Raji (cell line): ENCODE data around the gene LRCH1.

Source experiments
- POLR2A ChIP-seq: IDR thresholded peaks from 2 replicates; pipeline ENCODE4 v1.6.1; 2011; ENCODE audit warnings: low read depth, low read length, control low read depth; ENCODE audit not compliant: insufficient read depth

LRCH1 gene

GRCh38 chr13:46609726-46610125 is 56.8 kb downstream of the LRCH1 start:
- no peak for TF ChIP-seq POLR2A

GRCh38 chr13:46612267-46612666 is 59.3 kb downstream of the LRCH1 start:
- TF ChIP-seq POLR2A = no peak

GRCh38 chr13:46613409-46614049 is 60.6 kb downstream of the LRCH1 start:
- TF ChIP-seq POLR2A = no peak

GRCh38 chr13:46614582-46614981 is 61.6 kb downstream of the LRCH1 start:
- no peak for TF ChIP-seq POLR2A

- no peak for TF ChIP-seq POLR2A
Observed at GRCh38 chr13:46615888-46616531, 63.0 kb downstream of the LRCH1 start.

GRCh38 chr13:46617229-46617721 is 64.3 kb downstream of the LRCH1 start:
- no peak for TF ChIP-seq POLR2A

- TF ChIP-seq POLR2A = no peak
Observed at GRCh38 chr13:46617885-46618284, 64.9 kb downstream of the LRCH1 start.

- TF ChIP-seq POLR2A = no peak
Observed at GRCh38 chr13:46618694-46619254, 65.8 kb downstream of the LRCH1 start.

GRCh38 chr13:46620029-46620428 is 67.1 kb downstream of the LRCH1 start:
- TF ChIP-seq POLR2A = no peak

- no peak for TF ChIP-seq POLR2A
Observed at GRCh38 chr13:46620471-46620870, 67.5 kb downstream of the LRCH1 start.

GRCh38 chr13:46621133-46621532 is 68.2 kb downstream of the LRCH1 start:
- no peak for TF ChIP-seq POLR2A

GRCh38 chr13:46621792-46622629 is 69.0 kb downstream of the LRCH1 start:
- no peak for TF ChIP-seq POLR2A

GRCh38 chr13:46622630-46623256 is 69.8 kb downstream of the LRCH1 start:
- no peak for TF ChIP-seq POLR2A

- no peak for TF ChIP-seq POLR2A
Observed at GRCh38 chr13:46624353-46624752, 71.4 kb downstream of the LRCH1 start.

GRCh38 chr13:46624821-46625220 is 71.9 kb downstream of the LRCH1 start:
- no peak for TF ChIP-seq POLR2A
